A673 (cell line): Measurements from ENCODE around the gene TLE3. TPM values are rescaled to one million over a fixed set of nuclear protein-coding genes. Genes with fewer than 3 reads are reported as not detected.

Experiments
- BruUV-seq: library from RNA; stranded (reverse); fragments of 400-500 nt; replicated peaks from 2 replicates; lab custom pipeline; 2021; lab: Mats Ljungman, UMichigan
- CTCF ChIA-PET: fragments of 300-600 bp; sonication (Branson Sonifier 250); formaldehyde crosslinking; loops from one replicate; lab custom pipeline; 2022; ENCODE audit warnings: antibody characterized with exemption; lab: Charles Lee
- POLR2A ChIA-PET: fragments of 300-600 bp; sonication (Branson Sonifier 250); formaldehyde crosslinking; loops from one replicate; lab custom pipeline; 2022; ENCODE audit warnings: antibody characterized with exemption; ENCODE audit not compliant: low non-redundant PET; lab: Charles Lee
- DNase-seq: peaks from one replicate; pipeline ENCODE4 v3.0.0-alpha.2; 2015; ENCODE audit warnings: low spot score
- H3K27ac ChIP-seq: fragments of 200-600 bp; sonication (generic); 2 replicates; pipeline ENCODE4 v1.5.1; 2016; ENCODE audit warnings: mixed run types, low read depth, mild to moderate bottlenecking, mixed read lengths, antibody characterized with exemption, low read length; ENCODE audit not compliant: poor library complexity, severe bottlenecking
- H3K27me3 ChIP-seq: fragments of 200-600 bp; sonication (generic); replicated peaks from 2 replicates; pipeline ENCODE4 v1.6.1; 2017; ENCODE audit warnings: mixed run types, low read depth, mild to moderate bottlenecking, mixed read lengths, antibody characterized with exemption, low read length; ENCODE audit not compliant: insufficient read depth, poor library complexity
- H3K36me3 ChIP-seq: fragments of 200-600 bp; sonication (generic); 2 replicates; pipeline ENCODE4 v1.6.1; 2016; ENCODE audit warnings: mixed run types, mild to moderate bottlenecking, mixed read lengths, antibody characterized with exemption, low read length; ENCODE audit not compliant: insufficient read depth, poor library complexity, severe bottlenecking
- H3K4me1 ChIP-seq: fragments of 200-600 bp; sonication (generic); 2 replicates; pipeline ENCODE4 v1.6.1; 2017; ENCODE audit warnings: mixed run types, mild to moderate bottlenecking, mixed read lengths, antibody characterized with exemption, low read length; ENCODE audit not compliant: insufficient read depth, poor library complexity, severe bottlenecking
- H3K4me3 ChIP-seq: fragments of 200-600 bp; sonication (generic); 2 replicates; pipeline ENCODE4 v1.5.1; 2016; ENCODE audit warnings: low read depth, mixed run types, mild to moderate bottlenecking, mixed read lengths, low read length; ENCODE audit not compliant: poor library complexity, severe bottlenecking
- H3K9me3 ChIP-seq: fragments of 200-600 bp; sonication (generic); 2 replicates; pipeline ENCODE4 v1.6.1; 2016; ENCODE audit warnings: mixed run types, low read depth, mild to moderate bottlenecking, mixed read lengths, antibody characterized with exemption, low read length; ENCODE audit not compliant: poor library complexity, severe bottlenecking
- EZH2 ChIP-seq: fragments of 200-600 bp; sonication (generic); IDR thresholded peaks from 2 replicates; pipeline ENCODE4 v1.6.1; 2017; ENCODE audit warnings: borderline replicate concordance, low read depth, mild to moderate bottlenecking, mixed read lengths, antibody characterized with exemption, low read length; ENCODE audit not compliant: poor library complexity, severe bottlenecking
- intact Hi-C: fragments of 100-400 bp; cut with micrococcal nuclease; formaldehyde crosslinking; loops from one replicate; pipeline ENCODE4 v1.10.0; 2022; ENCODE audit not compliant: unreplicated experiment
- total RNA-seq: library from RNA; stranded (reverse); gene quantifications from 2 replicates; pipeline ENCODE4 v1.2.3, GENCODE V29; 2021
- TF ChIP-seq, protein P1 (sequence below): fragments of 300-800, 200-600 bp; sonication (generic); conservative IDR thresholded peaks from 2 replicates; pipeline ENCODE4 v1.5.1; 2017; ENCODE audit warnings: low read depth, mild to moderate bottlenecking, antibody characterized with exemption, low read length, moderate library complexity, mixed read lengths

Gene TLE3
- total RNA-seq, 1 experiment from 2014 or later: 90.4 TPM

DNA sequence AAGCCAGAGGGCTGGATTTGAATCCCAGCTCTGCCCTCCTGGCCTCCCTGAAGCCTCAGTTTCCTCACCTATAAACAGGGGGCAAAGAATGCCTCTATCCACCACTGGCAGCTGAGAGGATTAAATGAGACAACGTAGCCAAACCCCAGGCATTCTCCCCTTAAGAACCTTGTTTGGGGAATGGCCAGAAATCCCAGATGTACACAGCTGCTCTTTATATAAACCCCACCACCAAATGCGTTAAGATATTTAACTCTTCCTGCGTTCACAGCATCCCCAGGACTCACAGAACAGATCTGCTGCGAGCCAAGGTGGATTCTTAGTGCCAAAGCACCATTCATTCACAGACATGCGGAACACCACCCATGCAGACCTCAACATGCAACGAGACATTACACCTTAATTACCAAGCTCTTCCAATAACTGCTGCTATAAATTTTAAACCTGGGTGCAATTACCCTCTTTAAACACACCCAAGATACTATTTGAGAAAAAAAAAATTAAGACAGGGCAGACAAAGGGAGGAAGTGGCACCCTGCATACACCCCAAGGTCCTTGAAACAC lies 5.2 kb downstream of the TLE3 start:
- no peaks in the 10 kb centered on the region for H3K9me3 ChIP-seq
- TF ChIP-seq, protein P1, sequence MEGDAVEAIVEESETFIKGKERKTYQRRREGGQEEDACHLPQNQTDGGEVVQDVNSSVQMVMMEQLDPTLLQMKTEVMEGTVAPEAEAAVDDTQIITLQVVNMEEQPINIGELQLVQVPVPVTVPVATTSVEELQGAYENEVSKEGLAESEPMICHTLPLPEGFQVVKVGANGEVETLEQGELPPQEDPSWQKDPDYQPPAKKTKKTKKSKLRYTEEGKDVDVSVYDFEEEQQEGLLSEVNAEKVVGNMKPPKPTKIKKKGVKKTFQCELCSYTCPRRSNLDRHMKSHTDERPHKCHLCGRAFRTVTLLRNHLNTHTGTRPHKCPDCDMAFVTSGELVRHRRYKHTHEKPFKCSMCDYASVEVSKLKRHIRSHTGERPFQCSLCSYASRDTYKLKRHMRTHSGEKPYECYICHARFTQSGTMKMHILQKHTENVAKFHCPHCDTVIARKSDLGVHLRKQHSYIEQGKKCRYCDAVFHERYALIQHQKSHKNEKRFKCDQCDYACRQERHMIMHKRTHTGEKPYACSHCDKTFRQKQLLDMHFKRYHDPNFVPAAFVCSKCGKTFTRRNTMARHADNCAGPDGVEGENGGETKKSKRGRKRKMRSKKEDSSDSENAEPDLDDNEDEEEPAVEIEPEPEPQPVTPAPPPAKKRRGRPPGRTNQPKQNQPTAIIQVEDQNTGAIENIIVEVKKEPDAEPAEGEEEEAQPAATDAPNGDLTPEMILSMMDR: no peak
- TF ChIP-seq EZH2: no peak
- ChIA-PET POLR2A (no interaction called here), CTCF (no interaction called here)
- H3K4me3 ChIP-seq: peak overlapping the region; percentile 26
- peaks cover 65% of the 10 kb centered on the region for H3K4me1 ChIP-seq
- intact Hi-C loops: loop anchor here (10.0 kb wide), 2 partner anchors 268 to 382 kb away; no protein-coding TSS in a partner anchor
- BruUV-seq: no TSS peak
- DNase-seq: peak; percentile 73
- H3K27ac ChIP-seq: peak overlapping the region; percentile 65
- H3K36me3 ChIP-seq: peaks cover 55% of the 10 kb centered on the region
- H3K27me3 ChIP-seq: no peaks in the 10 kb centered on the region

- Histone ChIP-seq H3K36me3 (peaks cover 62% of the 10 kb centered on the region), H3K27me3 (no peaks in the 10 kb centered on the region), H3K4me3 (peak overlapping the region; percentile 26), H3K9me3 (no peaks in the 10 kb centered on the region), H3K4me1 (peaks cover 65% of the 10 kb centered on the region), H3K27ac (peak overlapping the region; percentile 65)
- no TSS peak for BruUV-seq
- DNase-seq: peak; percentile 48
- TF ChIP-seq EZH2: no peak
- TF ChIP-seq, protein P1: no peak
- intact Hi-C loops: loop anchor here (10.0 kb wide), 2 partner anchors 267 to 383 kb away; no protein-coding TSS in a partner anchor
- ChIA-PET POLR2A (no interaction called here), CTCF (no interaction called here)
Observed at GRCh38 chr15:70091726-70092463, 5.8 kb downstream of the TLE3 start.

DNA sequence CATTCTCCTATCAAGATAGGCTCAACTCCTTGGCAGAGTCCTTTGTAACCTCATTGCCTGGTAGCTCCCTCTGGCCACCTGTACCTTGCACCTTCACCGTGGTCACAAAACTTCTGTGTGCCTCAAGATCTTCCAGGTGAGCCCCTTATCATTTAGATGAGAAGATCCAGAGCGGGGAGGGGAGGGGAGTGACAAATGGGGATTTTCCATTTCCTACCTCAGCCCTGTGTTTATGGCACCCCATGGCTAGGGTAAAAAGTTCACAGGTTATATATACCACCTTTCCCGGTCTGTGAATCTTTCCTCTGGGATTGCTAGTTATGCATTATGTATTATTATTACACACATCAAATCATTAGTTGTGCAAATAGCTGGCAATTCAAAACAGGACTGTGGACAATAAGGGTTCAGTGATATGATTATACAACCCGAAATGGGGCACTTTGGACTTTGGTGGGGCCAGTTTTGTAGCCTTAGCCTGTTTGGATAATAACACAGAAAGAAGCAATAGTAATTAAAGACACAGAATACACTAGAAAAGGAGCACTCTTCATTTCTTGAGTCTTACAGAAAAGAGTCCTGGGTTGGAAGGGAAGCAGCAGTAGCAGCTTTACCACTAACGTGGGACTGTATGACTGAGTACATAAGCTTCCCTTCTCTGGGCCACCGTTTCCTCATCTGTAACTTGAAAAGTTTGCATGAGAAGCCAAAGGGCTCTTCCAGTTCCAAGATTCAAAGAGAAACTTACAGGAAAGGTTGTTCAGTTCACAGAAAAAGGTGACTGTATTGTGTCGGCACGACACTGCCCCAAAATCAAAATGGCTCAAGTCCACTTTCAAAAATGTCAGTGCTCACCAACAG lies 7.1 kb downstream of the TLE3 start:
- intact Hi-C loops: loop anchor here (10.0 kb wide), 2 partner anchors 266 to 384 kb away; no protein-coding TSS in a partner anchor
- no peak for TF ChIP-seq EZH2
- TF ChIP-seq, protein P1: no peak
- Histone ChIP-seq H3K9me3 (no peaks in the 10 kb centered on the region), H3K36me3 (peaks cover 72% of the 10 kb centered on the region), H3K27ac (no peak overlapping the region), H3K4me3 (no peak overlapping the region), H3K4me1 (peaks cover 65% of the 10 kb centered on the region), H3K27me3 (no peaks in the 10 kb centered on the region)
- ChIA-PET CTCF (no interaction called here), POLR2A (no interaction called here)
- no peak for DNase-seq
- no TSS peak for BruUV-seq
